GM12864 (cell line): ENCODE results near the gene DHRS3.

Source experiments
- DNase-seq: peaks from one replicate; pipeline ENCODE4 v3.0.0-alpha.2; 2011; ENCODE audit warnings: low read depth
- H3K4me3 ChIP-seq: 2 replicates; pipeline ENCODE4 v1.5.1; 2011; ENCODE audit warnings: mild to moderate bottlenecking, low read depth, low read length, control low read depth
- TF ChIP-seq, protein P1 (sequence below): IDR thresholded peaks from 2 replicates; pipeline ENCODE4 v1.5.1; 2011; ENCODE audit warnings: low read depth, mild to moderate bottlenecking, moderate library complexity, low read length, control low read depth, inconsistent platforms; ENCODE audit errors: missing control alignments

Gene DHRS3

GRCh38 chr1:12603224-12603623 lies 14.8 kb downstream of the DHRS3 start:
- DNase-seq, result no peak
- H3K4me3 ChIP-seq, result no peak overlapping the region
- TF ChIP-seq, protein P1, sequence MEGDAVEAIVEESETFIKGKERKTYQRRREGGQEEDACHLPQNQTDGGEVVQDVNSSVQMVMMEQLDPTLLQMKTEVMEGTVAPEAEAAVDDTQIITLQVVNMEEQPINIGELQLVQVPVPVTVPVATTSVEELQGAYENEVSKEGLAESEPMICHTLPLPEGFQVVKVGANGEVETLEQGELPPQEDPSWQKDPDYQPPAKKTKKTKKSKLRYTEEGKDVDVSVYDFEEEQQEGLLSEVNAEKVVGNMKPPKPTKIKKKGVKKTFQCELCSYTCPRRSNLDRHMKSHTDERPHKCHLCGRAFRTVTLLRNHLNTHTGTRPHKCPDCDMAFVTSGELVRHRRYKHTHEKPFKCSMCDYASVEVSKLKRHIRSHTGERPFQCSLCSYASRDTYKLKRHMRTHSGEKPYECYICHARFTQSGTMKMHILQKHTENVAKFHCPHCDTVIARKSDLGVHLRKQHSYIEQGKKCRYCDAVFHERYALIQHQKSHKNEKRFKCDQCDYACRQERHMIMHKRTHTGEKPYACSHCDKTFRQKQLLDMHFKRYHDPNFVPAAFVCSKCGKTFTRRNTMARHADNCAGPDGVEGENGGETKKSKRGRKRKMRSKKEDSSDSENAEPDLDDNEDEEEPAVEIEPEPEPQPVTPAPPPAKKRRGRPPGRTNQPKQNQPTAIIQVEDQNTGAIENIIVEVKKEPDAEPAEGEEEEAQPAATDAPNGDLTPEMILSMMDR, result no peak

DNA sequence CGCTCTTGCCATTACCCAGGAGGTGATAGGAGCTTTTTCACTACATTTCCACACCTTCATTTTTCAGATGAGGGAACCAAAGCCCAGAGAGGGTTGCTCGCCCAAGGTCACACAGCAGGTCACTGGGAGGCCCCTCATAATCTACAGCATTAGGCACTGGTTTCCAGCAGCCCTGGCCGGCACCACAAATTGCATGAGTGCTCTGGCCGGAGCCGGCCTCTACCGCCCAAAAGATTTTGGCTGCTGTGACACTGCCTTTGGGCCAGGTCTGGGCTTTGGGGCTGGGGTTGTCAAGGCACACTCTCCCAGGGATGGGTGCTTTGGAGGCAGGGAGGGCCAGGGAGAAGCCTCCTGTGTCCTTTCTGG lies 15.4 kb downstream of the DHRS3 start:
- no peak for DNase-seq
- H3K4me3 ChIP-seq, result no peak overlapping the region
- TF ChIP-seq, protein P1, result no peak

DNA sequence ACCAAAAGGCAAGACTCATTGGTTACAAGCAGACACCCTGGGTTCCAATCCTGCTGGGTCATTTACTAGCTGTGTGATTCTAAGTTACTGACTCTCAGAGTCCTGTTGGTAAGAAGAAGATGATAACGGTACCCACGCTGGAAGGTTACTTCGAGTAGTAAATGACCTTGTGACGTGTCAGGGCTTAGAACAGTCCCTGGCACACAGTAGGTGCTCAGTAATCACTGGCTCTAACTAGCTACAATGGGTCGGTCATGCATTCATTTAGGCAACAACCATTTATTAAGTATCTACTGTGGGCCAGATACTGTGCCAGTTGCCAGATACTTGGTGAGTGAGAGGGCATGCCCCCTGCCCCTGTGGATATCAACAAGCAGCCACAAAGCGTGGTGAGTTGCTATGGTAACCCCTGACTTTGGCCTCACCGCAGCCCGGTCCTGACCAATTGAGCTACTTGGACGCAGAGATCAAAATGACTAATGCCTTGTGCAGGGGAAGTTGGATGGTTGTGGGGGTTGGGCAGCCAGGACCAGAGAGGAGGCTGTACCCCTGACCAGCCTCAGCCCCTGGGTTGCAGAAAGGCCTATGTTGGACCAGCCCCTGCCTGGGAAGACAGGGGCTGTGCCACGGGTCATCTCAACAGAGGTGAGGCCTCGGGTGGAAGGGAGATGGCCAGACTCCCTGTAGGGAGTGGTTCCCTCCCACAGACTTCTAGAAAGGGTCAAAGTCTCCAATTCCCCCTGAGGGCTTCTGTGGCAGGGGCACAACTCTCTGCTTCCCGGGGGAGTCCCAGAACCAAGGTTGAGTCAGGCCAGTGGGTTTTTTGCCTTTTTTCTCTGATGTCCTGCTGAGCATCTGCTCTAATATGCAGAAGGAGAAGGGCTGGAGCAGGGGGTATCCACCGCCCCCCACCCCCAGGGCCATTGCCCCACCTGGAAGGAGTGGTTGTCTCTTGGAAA lies 16.0 kb downstream of the DHRS3 start:
- no peak for DNase-seq
- TF ChIP-seq, protein P1, result no peak
- H3K4me3 ChIP-seq, result no peak overlapping the region

GRCh38 chr1:12600880-12601633 lies 17.0 kb downstream of the DHRS3 start:
- TF ChIP-seq, protein P1, result peak; percentile 76
- no peak for DNase-seq
- no peak overlapping the region for H3K4me3 ChIP-seq

DNA sequence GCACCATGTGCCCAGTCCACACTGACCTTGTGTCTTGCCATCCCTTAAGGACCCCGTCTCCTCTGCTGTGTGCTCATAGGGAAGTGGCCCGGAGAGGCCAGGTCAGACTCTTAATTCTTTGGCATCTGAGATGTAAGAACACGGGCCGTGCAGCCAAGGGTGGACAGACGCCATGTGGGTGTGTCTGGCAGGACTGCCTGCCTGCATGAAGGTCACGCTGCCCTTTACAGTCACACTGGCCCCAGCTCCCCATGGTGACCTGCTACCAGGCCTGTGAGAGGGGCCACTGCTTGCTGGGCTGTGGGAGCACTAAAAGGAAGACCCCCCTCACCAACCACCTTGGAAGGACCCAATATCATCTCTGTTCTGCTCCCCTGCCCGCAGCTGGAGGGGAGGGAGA lies 17.7 kb downstream of the DHRS3 start:
- H3K4me3 ChIP-seq, result no peak overlapping the region
- DNase-seq, result no peak
- TF ChIP-seq, protein P1, result no peak

GRCh38 chr1:12599657-12600056 lies 18.4 kb downstream of the DHRS3 start:
- no peak overlapping the region for H3K4me3 ChIP-seq
- DNase-seq, result no peak
- TF ChIP-seq, protein P1, result no peak
